Activated T-cell treated with anti-CD3 and anti-CD28 coated beads, Interleukin-2, amount 50 U/mL, for 48 hours (primary cell): Measurements from ENCODE around the gene ACACB.

Experiments
- DNase-seq, 2 experiments: peaks; one replicate each; pipeline ENCODE4 v3.0.0-alpha.2; 2020

The ACACB gene

GRCh38 chr12:109286252-109286651 lies 169.9 kb downstream of the ACACB start:
- DNase-seq, result no peak

GRCh38 chr12:109286652-109287051 lies 170.3 kb downstream of the ACACB start:
- no peak for DNase-seq

- no peak for DNase-seq
Measured at GRCh38 chr12:109287181-109287580, 170.8 kb downstream of the ACACB start.

- DNase-seq, result no peak
Measured at GRCh38 chr12:109287811-109288469, 171.6 kb downstream of the ACACB start.

GRCh38 chr12:109288571-109288970 lies 172.2 kb downstream of the ACACB start:
- DNase-seq, result no peak

GRCh38 chr12:109289004-109289403 lies 172.6 kb downstream of the ACACB start:
- no peak for DNase-seq

GRCh38 chr12:109289551-109289950 lies 173.2 kb downstream of the ACACB start:
- no peak for DNase-seq

GRCh38 chr12:109290061-109290460 lies 173.7 kb downstream of the ACACB start:
- no peak for DNase-seq

GRCh38 chr12:109291117-109291516 lies 174.7 kb downstream of the ACACB start:
- no peak for DNase-seq

- peak in 1 of 2 experiments; percentile 21 for DNase-seq
Measured at GRCh38 chr12:109291521-109292341, 175.3 kb downstream of the ACACB start.

GRCh38 chr12:109292342-109292711 lies 175.9 kb downstream of the ACACB start:
- DNase-seq, result no peak

GRCh38 chr12:109293106-109293505 lies 176.7 kb downstream of the ACACB start:
- DNase-seq, result no peak

GRCh38 chr12:109294286-109294796 lies 178.0 kb downstream of the ACACB start:
- no peak for DNase-seq

GRCh38 chr12:109295764-109296425 lies 179.5 kb downstream of the ACACB start:
- no peak for DNase-seq

GRCh38 chr12:109296431-109296830 lies 180.0 kb downstream of the ACACB start:
- DNase-seq, result no peak

GRCh38 chr12:109299849-109300248 lies 183.5 kb downstream of the ACACB start:
- no peak for DNase-seq

- no peak for DNase-seq
Measured at GRCh38 chr12:109301643-109302168, 185.3 kb downstream of the ACACB start.

- DNase-seq, result no peak
Measured at GRCh38 chr12:109302358-109302757, 186.0 kb downstream of the ACACB start.

- DNase-seq, result no peak
Measured at GRCh38 chr12:109302770-109303169, 186.4 kb downstream of the ACACB start.

GRCh38 chr12:109304485-109304884 lies 188.1 kb downstream of the ACACB start:
- DNase-seq, result no peak

- DNase-seq, result no peak
Measured at GRCh38 chr12:109305547-109305946, 189.2 kb downstream of the ACACB start.

GRCh38 chr12:109307051-109307450 lies 190.7 kb downstream of the ACACB start:
- DNase-seq, result no peak
